Embryonic facial prominence (tissue), 1 donor: ENCODE measurements around the gene CACNB2.

ENCODE experiments used
- DNase-seq: peaks from one replicate; pipeline ENCODE4 v3.0.0-alpha.2; 2016; ENCODE audit errors: extremely low spot score

CACNB2 gene

GRCh38 chr10:18290651-18291313 lies 150.6 kb downstream of the CACNB2 start:
- DNase-seq: no peak

GRCh38 chr10:18293536-18294510 lies 153.6 kb downstream of the CACNB2 start:
- no peak for DNase-seq

GRCh38 chr10:18294633-18295032 lies 154.4 kb downstream of the CACNB2 start:
- DNase-seq: no peak

GRCh38 chr10:18297659-18298058 lies 157.4 kb downstream of the CACNB2 start:
- DNase-seq: no peak

- DNase-seq: no peak
These were observed 158.0 kb downstream of the CACNB2 start for GRCh38 chr10:18298256-18298655.

- no peak for DNase-seq
These were observed 163.9 kb downstream of the CACNB2 start for GRCh38 chr10:18303851-18304801.

- no peak for DNase-seq
These were observed 165.8 kb downstream of the CACNB2 start for GRCh38 chr10:18306031-18306430.

GRCh38 chr10:18308600-18308999 lies 168.4 kb downstream of the CACNB2 start:
- no peak for DNase-seq

- DNase-seq: no peak
These were observed 170.5 kb downstream of the CACNB2 start for GRCh38 chr10:18310761-18311160.

GRCh38 chr10:18312374-18313139 lies 172.3 kb downstream of the CACNB2 start:
- no peak for DNase-seq

GRCh38 chr10:18313140-18313530 lies 172.9 kb downstream of the CACNB2 start:
- no peak for DNase-seq

- no peak for DNase-seq
These were observed 173.4 kb downstream of the CACNB2 start for GRCh38 chr10:18313626-18314025.

- no peak for DNase-seq
These were observed 179.4 kb downstream of the CACNB2 start for GRCh38 chr10:18319628-18320027.

GRCh38 chr10:18321371-18321770 lies 181.1 kb downstream of the CACNB2 start:
- no peak for DNase-seq

- DNase-seq: no peak
These were observed 183.7 kb downstream of the CACNB2 start for GRCh38 chr10:18323916-18324315.

GRCh38 chr10:18325410-18325809 lies 185.2 kb downstream of the CACNB2 start:
- DNase-seq: no peak

- no peak for DNase-seq
These were observed 185.8 kb downstream of the CACNB2 start for GRCh38 chr10:18325889-18326531.

- no peak for DNase-seq
These were observed 188.7 kb downstream of the CACNB2 start for GRCh38 chr10:18328941-18329340.

GRCh38 chr10:18332048-18332447 lies 191.8 kb downstream of the CACNB2 start:
- DNase-seq: no peak

- no peak for DNase-seq
These were observed 192.3 kb downstream of the CACNB2 start for GRCh38 chr10:18332484-18332883.

- DNase-seq: no peak
These were observed 193.4 kb downstream of the CACNB2 start for GRCh38 chr10:18333621-18334020.
